ENCODE data around the gene STRIP1.
"Not testable (repeated sequence)": the region's sequence is repeated elsewhere in the genome, so short reads cannot be mapped to it uniquely, and the experiment has no call there.

Gene STRIP1

DNA sequence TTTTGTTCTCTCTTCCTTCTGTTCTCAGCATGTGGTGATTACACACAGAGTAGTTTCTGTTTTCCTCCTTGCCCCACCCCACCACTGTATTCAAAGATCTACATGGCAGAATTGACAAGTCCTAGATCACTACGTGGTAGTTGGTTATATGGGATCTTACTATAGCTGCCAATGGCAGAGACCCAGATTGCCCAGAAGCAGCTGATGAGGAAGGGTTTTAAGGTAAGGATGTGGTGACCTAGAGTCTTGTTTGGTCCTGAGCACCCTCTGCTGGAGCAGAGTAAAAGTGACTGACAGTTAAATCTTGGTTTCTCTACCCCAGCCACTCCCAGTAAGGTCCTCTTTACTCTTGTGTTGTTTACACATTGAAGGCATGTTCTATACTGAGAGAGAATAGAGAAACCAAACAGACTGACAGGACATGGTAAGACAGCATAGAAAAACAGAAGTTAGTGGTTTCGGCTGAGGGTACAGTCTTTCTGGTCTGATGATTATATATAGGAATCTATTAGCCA lies 22.8 kb upstream of the STRIP1 start:
- DNase-seq = no peak

DNA sequence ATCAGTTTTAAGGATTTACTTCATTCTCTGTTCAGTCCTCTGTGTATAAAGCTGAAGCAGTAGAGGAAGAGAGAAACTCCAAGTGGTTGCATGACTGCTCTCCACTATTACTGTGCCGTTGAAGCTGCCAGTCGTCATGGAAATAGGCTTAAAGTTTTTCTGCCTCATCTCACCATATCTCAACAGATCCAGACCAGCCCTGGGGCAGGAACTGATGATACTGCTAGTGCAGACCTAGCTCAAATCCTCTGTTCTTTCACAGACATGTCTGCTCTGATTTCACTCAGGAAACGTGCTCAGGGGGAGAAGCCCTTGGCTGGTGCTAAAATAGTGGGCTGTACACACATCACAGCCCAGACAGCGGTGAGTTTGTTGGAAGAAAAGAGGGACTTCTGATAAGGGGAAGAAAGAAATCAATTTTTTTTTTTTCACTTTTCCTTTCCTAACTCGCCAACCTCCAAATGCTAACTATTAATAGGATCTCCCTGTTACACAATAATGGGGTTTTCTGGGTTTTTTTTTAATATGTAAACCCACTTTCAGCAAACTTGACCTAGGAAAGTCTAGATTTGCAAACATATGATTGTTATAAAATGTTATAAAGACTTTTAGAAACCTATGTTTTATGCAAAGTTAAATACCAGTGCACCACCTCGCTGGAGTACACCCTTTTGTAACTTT lies 22.2 kb upstream of the STRIP1 start:
- DNase-seq = no peak

DNA sequence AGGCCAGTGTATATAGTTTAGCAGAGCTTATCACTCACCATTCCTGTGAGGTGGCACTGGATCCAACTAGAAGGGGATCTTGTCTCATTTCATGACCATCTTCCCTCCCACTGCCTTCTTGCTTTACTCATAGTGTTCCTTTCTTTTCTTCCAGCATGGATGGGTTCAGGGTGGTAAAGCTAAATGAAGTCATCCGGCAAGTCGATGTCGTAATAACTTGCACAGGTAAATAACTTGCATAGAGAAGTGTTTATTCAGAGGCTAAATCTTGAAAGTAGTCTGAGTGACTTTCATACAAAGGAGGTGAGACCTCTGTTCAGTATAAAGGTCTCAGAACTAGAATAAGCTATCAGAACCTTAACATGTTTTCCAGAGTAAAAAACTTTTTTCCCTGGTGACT lies 16.6 kb upstream of the STRIP1 start:
- DNase-seq = no peak

DNA sequence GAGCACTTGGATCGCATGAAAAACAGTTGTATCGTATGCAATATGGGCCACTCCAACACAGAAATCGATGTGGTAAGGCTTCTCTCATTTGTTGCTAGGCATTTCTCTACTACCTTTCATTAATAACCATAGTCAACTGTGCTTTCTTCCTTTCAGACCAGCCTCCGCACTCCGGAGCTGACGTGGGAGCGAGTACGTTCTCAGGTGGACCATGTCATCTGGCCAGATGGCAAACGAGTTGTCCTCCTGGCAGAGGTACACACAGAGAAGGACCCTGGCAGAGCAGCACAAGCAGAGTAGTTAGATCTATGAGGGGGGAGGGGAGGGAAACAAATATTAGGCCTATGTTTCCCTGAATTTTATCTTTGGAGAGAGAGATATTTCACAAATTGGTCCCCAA lies 16.0 kb upstream of the STRIP1 start:
- no peak for DNase-seq

DNA sequence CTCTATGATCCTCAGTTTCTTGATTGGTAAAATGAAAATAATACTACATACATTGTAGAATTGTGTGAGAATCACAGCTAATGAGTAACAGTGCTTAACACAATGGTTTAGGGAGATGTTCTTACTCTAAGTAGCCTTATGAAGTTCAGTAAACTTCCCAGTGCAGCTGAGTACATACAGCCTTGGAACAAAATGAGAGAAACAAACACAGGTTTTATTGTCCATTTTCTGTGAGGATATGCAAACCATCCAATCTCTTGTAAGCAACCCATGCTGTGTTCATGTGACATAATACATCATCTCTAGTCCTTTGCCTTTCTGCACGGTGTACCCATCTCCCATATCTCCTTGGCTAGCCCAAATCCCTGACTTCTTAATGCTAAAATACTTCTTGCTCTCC lies 14.7 kb upstream of the STRIP1 start:
- DNase-seq = no peak

DNA sequence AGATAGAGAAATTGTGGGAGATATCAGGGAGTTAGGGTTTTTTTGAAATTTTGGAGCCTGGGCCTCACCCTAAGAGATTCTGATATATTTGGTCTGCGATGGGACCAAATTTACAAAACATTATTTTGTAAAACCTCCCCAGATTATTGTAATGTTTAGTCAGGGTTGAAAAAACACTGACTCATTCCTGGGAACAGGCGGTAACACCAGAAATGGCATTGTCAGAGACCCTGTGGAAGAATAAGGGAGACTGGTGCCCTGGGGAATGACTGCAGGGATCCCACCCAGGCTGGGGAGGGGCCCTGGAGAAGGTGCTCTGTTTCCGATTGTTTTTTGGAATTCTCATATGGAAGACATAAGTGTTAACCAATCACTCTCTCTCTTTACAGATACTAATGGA lies 13.1 kb upstream of the STRIP1 start:
- DNase-seq = no peak

DNA sequence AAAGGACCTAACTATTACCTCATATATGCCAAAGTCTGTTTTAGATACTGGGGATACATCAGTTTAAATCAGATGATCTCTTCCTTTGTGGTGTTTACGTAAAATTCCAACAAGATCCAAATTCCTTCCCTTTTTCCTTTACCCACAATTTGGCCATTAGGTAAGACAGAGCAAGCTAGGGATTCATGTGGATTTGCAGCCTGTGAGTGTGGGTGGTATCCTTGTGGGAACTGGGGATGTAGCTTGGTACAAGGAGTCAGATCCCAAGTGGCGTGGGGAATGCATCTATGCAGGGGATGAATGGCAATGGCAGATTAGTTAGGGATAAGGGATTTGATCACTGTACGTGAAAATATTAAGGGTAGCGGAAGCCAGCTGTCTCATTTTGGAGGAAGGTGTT lies 9.8 kb upstream of the STRIP1 start:
- no peak for DNase-seq

DNA sequence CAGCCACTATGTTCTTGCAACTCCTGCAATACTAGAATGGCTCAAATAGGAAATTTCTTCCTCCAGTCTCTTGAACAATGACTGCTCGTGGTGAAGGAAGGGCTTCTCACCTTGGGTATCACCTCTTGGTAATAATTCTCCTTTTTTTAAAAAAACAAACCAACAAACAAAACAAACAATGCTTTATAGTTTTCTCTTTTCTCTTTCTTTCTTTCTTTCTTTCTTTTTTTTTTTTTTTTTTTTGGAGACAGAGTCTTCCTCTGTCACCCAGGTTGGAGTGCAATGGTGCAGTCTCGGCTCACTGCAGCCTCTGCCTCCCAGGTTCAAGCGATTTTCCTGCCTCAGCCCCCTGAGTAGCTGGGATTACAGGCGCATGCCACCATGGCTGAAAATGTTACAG lies 3.7 kb upstream of the STRIP1 start:
- DNase-seq = not testable (repeated sequence)

DNA sequence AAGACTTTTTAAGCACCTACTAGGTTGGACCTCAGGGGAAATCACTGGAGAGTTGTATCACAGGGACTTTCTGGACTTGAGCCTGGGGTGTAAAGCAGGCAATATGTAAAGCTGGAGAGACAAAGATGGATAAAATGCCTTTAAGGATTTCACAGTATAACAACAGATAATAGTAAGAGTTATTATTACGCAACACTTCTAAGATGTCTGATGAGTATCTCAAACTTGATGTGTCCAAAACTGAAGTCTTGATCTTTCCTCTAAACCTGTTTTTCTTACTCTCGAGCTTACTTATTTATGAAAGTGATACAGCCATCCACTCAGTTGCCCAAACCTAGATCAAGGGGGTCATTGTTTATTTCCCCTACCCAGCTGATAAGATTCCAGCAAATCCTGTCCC lies 2.1 kb upstream of the STRIP1 start:
- DNase-seq = no peak

DNA sequence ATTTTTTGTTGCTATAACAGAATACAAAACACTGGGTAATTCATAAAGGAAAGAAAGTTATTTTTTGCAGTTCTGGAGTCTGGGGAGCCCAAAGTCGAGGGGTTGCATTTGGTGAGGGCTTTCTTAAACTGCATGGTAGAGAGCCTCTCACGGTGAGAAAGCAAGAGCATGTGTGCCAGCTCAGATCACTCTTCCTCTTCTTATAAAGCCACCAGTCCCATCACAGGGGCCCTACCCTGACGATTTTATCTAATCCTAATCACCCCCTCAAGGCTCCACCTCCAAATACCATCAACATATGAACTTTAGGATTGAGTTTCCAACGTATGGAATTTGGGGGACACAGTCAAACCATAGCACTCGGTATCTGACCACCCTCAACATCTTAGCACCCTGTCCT lies 1.0 kb upstream of the STRIP1 start:
- no peak for DNase-seq

DNA sequence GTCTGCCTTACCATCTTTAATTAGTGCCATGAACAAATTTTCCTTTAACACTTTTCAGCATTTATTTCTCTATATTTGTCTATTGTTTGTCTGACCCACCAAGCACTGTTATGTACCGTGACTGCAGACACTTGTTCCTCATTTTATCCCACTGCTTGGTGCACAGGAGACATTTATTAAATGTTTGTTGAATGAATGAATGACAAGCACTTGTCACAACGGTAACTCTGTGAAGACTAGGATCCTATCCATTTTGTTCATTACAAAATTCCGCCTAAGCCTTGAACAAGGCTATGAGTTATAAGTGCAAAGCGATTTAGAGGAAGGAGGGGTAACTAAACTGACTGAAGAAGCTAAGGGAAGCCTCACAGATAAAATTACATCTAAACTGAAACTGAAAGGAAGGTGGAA lies 379 bp upstream of the STRIP1 start:
- DNase-seq = no peak

DNA sequence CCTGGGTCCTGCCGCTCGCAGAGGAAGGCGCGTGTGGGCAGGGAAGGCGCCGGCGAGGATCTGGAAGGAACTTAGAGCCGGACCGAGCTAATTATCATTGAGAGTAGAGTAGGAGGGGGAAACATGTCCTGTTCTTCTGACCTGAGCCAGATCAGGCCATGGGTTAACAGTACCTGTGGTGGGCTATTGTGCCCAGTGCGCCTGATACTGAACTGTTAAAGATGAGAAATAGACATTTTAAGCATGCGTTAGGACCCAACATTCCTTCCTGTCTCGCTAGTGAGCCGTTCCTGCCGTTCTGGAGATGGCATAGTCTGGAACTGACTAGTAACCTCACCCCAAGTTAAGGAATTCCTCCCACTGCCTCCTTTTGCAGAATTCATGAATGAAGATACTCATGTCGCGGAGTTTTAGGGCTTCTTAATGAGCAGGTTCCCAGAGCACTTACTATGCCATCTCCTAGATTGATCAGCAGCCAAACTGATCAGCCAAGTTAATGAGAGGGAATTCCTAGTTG lies 870 bp downstream of the STRIP1 start:
- no peak for DNase-seq

DNA sequence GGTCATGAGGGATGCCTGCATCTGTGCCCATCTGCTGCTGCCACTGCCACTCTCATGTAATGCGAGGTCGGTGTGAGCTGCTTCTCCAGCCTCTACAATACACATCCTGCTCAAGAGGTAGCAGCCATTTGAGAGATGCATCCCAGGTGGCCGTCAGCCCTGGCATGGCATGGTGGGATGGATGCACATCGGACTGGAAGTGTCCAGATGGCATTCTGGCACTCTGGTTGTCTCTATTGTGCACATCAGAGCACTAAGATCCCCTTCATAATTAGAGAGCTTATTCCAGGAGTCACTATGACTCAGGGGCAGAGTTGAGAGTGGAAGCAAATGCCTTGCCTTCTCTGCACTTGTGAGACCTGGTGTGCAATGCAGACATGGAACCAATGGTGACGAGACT lies 3.8 kb downstream of the STRIP1 start:
- no peak for DNase-seq

DNA sequence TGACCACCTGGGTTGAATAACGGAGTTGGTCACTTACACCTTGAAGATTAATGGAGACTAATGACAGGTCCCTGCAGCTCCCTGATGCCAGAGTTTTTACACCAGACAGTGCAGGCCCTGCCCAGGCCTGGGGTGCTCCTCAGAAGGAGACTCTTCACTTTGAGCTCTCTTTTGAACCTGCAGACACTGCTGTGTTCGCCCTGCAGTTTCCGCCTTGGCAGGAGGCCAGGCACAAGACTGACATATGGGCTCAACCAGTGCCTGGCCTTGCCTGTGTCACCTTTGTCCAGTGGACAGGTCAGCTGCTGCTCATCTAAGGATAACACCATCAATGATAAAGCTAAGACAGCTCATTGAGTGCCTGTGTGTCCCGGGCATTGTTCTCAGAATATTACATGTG lies 5.2 kb downstream of the STRIP1 start:
- no peak for DNase-seq

DNA sequence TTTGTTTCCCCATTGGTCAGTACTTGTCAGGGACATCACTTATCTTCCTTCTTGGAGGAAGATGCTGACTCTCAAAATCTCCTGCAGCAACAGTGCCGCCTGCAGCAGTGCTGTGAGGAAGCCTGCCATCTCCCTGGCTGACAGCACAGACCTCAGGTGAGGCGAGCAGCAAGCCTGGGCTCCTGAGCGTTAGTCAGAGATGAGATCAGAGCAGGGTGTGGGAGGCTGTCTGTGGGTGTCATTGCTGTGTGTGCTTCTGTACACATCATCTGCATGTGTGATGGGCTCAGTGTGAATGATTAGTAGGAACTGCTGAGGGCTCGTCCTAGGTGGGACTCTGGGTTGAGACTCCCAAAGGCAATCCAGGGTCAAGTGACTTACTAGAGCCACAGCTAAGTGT lies 6.1 kb downstream of the STRIP1 start:
- DNase-seq = no peak

DNA sequence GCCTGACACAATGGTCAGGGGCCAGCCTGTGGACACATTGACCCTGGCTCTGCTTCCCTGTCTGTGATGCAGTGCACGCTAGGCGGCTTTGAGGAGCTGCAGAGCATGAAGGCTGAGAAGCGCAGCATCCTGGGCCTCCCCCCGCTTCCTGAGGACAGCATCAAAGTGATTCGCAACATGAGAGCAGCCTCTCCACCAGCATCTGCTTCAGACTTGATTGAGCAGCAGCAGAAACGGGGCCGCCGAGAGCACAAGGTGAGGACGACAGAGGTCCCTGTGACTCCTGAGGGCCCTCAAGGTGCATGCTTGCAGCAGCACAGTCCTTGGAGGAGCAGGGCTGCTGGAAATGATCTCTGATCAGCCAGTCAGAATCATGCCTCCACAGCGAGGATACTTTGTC lies 8.6 kb downstream of the STRIP1 start:
- DNase-seq = no peak

DNA sequence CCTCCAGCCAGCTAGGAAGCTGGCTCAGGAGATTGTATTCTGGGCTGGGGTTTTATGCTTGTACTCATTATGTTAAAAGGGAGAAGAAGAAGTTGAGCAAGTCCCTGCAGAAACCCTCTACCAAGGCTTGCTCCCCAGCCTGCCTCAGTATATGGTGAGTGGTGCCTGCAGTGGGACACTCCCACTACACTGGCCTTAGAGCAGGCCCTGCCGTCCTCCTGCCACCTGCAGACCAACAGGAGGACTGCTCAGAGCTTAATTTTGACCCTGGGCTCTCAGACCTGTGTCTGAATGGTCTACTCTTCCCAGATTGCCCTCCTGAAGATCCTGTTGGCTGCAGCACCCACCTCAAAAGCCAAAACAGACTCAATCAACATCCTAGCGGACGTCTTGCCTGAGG lies 13.0 kb downstream of the STRIP1 start:
- DNase-seq = no peak

DNA sequence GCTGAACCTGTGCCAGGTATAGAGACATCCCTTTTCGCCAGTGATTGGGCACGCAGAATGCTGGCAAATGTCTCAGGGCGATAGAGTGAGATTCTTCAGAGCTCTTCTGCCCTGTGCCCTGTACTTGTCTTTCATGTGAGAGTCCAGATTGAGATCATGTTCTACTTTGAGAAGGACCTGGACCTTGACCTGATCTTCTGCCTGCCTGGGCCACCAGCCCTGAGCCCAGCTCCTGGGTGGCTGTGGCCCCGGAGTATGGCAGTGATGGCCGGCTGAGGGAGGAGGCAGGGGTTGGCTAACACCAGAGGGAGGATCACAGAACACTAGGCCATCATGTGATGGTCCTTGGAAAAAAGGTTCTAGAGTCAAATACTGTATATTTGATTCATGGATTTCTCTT lies 13.8 kb downstream of the STRIP1 start:
- no peak for DNase-seq

DNA sequence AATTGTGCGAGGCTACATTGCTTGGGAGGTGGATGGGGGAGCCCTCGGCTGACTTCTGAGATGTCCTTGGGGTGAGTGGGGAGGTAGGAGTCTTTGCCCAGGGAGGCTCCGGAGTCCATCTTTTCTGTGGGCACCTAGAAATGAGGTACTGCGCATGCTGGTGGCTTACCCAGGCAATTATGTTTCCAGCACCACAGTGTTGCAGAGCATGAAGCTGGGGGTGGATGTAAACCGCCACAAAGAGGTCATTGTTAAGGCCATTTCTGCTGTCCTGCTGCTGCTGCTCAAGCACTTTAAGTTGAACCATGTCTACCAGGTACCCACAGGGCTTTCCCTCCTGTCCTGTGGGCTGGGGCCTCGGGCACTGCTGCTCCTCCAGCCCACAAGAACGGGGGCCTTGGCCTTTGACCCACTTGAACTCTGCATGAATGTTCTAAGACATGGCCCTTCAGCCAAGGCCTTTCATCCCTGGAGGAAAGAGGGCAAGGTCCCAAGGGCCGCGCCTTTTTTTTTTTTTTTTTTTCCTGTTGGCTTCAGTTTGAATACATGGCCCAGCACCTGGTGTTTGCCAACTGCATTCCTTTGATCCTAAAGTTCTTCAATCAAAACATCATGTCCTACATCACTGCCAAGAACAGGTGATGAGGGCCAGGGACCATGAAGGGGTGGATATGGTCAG lies 14.6 kb downstream of the STRIP1 start:
- DNase-seq = no peak

DNA sequence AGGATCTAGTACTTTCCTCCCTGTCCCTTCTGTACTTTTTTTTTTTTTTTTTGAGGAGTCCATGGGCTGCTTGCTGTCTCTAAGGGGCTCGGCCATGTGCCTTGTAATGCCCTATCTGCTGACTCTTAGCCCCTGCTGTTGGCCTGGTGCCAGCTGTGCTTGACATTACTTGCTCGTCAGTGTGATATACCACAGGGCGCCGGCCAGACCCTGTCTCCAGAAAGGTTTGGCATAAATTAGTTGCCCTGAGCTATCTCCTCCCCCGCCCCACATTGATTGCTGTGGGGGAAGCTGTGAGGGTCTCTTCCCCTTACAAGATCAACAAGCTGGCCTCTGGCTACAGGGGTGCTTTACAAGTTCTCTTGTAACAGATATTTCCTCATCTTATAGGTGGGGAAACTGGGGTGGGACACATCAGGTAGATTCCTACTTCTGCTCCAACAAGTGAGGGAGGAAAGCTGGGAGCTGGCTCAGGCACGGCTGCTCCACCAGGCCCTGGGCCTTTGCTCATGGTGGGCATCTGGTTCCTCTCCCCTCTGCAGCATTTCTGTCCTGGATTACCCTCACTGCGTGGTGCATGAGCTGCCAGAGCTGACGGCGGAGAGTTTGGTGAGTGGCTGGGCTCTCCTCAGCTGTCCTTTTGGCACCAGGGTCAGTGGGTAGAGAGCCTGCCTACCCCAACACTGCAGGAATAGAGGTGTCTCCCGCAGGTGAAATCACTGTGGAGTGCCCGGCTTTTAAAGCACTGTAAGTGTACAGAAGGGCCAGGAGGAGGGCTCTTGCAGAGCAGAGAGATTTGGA lies 15.6 kb downstream of the STRIP1 start:
- no peak for DNase-seq

DNA sequence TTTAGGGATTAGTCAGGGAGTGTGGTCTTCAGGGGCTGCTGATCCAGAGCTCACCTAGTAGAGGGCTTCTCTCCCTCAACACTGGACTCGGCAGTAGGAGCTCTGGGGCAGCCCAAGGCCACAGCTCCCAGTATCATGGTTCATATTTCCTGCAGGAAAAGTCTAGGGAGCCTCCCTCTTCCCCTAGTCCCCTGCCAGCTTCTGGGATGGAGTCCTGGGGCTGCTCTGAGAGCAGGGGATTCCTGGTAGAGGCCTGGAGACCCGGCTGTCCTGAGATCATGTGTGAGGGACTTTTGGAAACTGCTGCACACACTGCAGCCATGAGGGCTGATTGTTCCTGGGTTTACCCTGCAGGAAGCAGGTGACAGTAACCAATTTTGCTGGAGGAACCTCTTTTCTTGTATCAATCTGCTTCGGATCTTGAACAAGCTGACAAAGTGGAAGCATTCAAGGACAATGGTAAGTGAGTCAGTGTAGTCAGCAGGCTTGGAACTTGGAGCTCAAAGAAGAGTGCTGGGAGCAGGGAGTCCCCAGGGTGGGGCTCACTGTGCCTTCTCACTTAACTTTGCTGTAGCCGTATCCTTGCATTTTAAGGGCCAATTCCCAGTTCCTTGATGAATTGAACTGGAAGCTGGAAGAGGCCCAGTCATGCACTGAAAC lies 16.3 kb downstream of the STRIP1 start:
- no peak for DNase-seq

DNA sequence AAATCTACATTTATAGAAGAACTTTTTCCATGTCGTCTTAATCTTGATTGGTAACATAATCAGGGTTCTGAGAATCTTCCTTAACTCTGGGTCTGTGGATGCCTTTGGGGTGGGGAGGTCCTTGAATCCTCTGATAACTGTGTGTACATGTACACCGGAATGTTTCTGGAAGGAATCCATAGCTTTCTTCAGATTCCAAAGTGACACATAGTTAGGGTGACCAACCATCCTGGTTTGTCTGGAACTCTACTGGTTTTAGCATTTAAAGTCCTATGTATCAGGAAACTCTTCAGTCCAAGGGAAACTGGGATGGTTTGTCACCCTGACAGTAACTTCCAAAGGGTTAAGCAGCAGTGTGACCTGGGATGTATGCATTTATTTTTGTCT lies 16.8 kb downstream of the STRIP1 start:
- no peak for DNase-seq

All from NCI-H1048 (cell line).